ENCODE data around the gene KCNQ1. TPM values are rescaled to one million over a fixed set of nuclear protein-coding genes. Genes with fewer than 3 reads are reported as not detected.

The KCNQ1 gene
- total and polyA plus RNA-seq, 9 of the 15 experiments (the other 6 are each of a cell fraction or from before 2014, with no cell fraction given) = 0.44 TPM; not detected in 8

DNA sequence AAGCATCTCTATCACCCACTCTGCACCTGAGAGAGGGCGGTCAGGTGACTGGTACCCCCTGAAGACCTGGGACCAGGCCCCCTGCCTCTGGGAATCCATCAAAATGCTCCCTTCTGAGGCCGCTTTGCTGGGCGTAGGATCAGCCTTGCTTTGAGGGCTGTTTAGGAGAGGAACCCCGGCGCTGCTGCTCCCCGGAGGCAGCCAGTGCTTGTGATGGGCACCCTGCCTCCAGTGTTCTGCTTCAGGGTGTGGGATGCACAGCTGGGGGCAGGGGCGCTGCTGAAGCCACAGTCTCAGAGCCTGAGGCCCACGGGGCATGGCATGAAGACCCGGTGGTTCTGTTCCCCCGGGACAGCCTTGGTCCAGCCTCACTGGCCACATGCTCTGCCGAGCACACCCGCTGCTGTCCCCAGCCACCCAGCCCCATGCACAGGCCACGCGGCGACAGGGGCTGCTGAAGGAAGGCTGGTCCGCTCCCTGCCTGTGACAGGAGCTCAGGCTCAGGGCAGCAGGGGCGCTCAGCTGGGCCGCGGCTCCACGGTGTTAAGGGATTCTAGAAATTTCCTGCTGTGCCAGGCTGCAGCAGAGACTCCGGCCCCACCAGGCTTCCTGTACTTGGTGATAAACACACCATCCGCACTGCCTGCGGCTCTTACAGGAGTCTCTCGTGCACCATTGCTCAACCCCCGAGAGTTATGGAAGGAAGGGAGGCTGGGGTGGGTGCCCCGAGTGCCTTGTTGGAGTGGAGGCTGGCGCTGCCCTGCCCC lies 91.0 kb downstream of the KCNQ1 start:
- Histone ChIP-seq H4K20me1 (replicated peaks; ENCODE audit: control insufficient read depth, insufficient read depth, low read length) (no peaks in the 10 kb centered on the region; the same call in 1 of the 2 replicates), H3K4me2 (ENCODE audit: insufficient read depth, low read length) (no peak overlapping the region), H3K79me2 (ENCODE audit: control insufficient read depth, insufficient read depth, low read length) (no peaks in the 10 kb centered on the region), H3K27me3 (ENCODE audit: control insufficient read depth in 2 of 2, insufficient read depth in 2 of 2, low read length in 2 of 2) (peaks cover 11 to 32% of the 10 kb centered on the region in 2 experiments; a peak in 4 of 5 replicates), H3K9me3 (replicated peaks; ENCODE audit: control insufficient read depth, insufficient read depth, low read depth, low read length) (0 out of 2 replicates have a peak, but pooled peaks cover 2% of the 10 kb centered on the region), H3K4me1 (replicated peaks in 1 of 2; ENCODE audit: control insufficient read depth in 2 of 2, insufficient read depth in 2 of 2, low read length in 2 of 2) (peaks cover 9 to 70% of the 10 kb centered on the region in 2 experiments), H3K9me1 (ENCODE audit: control insufficient read depth, insufficient read depth, low read length) (no peaks in the 10 kb centered on the region), H3K9ac (ENCODE audit: insufficient read depth in 1 of 2, low read depth in 2 of 2, low read length in 2 of 2) (0 out of 4 replicates have a peak overlapping the region, but pooled peaks of 1 of the 2 experiments have one; percentile 27), H2AFZ (ENCODE audit: low read depth, low read length) (no peak overlapping the region), H3K36me3 (ENCODE audit: control insufficient read depth, insufficient read depth, low read length) (no peaks in the 10 kb centered on the region), H3K27ac (ENCODE audit: extremely low read depth, low read depth, low read length) (no peak overlapping the region), H3K4me3 (no peak overlapping the region)
- DNase-seq (ENCODE audit: extremely low read depth in 1 of 4, low spot score in 3 of 4) = no peak
- ChIA-PET POLR2A (interaction anchor here (0.6 to 0.7 kb wide), 3 partner anchors 8 to 146 kb away, joined by 3 to 4 read pairs (median 3); no protein-coding TSS in a partner anchor), CTCF (ENCODE audit: low intra/inter-chr PET ratio) (interaction anchor here (6.4 kb wide), 1 partner anchor 353 kb away, joined by 228 read pairs; the partner anchor contains the start of gene CDKN1C)
- intact Hi-C loops (cut with micrococcal nuclease) = loop anchor here (10.0 kb wide), 3 partner anchors 159 to 341 kb away; partner anchors contain the start of genes C11orf21, KCNQ1OT1 and TSPAN32
- WGBS (ENCODE audit: insufficient coverage, low coverage, missing lambda C conversion rate) = 46% methylated on average over 23 of the region's 27 CpGs
- TF ChIP-seq KAT7 (CRISPR knock-in tag; IDR thresholded peaks at IDR 0.05; ENCODE audit: borderline replicate concordance) = no peak
- no peak for TF ChIP-seq PYGO2 (tag; IDR thresholded peaks at IDR 0.05)
- no peak for TF ChIP-seq PREB (CRISPR knock-in tag; IDR thresholded peaks at IDR 0.05)
- no peak for TF ChIP-seq ZNF707 (CRISPR knock-in tag; conservative IDR thresholded peaks at IDR 0.05)
- TF ChIP-seq ZNF134 (CRISPR knock-in tag; conservative IDR thresholded peaks at IDR 0.05) = no peak
- TF ChIP-seq ADNP (tag; IDR thresholded peaks at IDR 0.05) = no peak
- no TSS peak for BruUV-seq (replicated peaks)
- in situ Hi-C loops (cut with MboI) = no loop called here
- no peak for ATAC-seq
- no peak for FAIRE-seq
